ENCODE measurements around the gene CNDP1. TPM values are rescaled to one million over a fixed set of nuclear protein-coding genes. Genes with fewer than 3 reads are reported as not detected.
"Not testable (repeated sequence)": the region's sequence is repeated elsewhere in the genome, so short reads cannot be mapped to it uniquely, and the experiment has no call there.

Gene CNDP1
- polyA plus RNA-seq, 3 donors = not detected

DNA sequence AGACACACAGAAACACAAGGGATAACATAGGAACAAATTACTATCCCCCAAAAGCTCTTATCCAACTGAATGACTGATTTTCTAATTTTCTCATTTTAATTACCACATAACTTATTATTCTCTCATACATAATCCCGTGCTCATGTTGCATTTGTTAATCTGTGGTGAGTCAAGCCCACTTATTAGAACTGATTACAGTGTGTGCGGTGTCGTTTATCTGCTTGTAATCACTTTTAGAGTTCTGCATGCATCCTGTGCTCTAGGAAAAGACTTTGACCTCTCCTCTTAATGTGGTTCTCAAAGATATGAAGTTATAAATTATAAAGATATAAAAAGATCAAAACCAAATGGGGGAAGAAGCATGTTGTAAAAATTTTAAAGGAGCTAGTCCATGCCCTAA is 29.7 kb downstream of the CNDP1 start:
- no peak overlapping the region for H2AFZ ChIP-seq (ENCODE audit: insufficient read depth, low read depth, low read length, poor library complexity, severe bottlenecking)
- no peaks in the 10 kb centered on the region for H4K20me1 ChIP-seq (ENCODE audit: insufficient read depth, low read length)
- Mint-ChIP-seq H3K27me3 (ENCODE audit: low read depth in 3 of 3) (peaks cover 8 to 13% (median 12%) of the 10 kb centered on the region in 3 donors), H3K4me1 (peaks cover 15% of the 10 kb centered on the region), H3K4me3 (no peak overlapping the region), H3K9me3 (peaks cover 4 to 14% (median 9%) of the 10 kb centered on the region in 7 donors), H3K27ac (no peak overlapping the region), H3K36me3 (no peaks in the 10 kb centered on the region)
- intact Hi-C loops (cut with micrococcal nuclease) = no loop called here
- no peak overlapping the region for H3K9ac ChIP-seq (ENCODE audit: insufficient read depth, low read length, poor library complexity, severe bottlenecking)
- TF ChIP-seq, protein P1, sequence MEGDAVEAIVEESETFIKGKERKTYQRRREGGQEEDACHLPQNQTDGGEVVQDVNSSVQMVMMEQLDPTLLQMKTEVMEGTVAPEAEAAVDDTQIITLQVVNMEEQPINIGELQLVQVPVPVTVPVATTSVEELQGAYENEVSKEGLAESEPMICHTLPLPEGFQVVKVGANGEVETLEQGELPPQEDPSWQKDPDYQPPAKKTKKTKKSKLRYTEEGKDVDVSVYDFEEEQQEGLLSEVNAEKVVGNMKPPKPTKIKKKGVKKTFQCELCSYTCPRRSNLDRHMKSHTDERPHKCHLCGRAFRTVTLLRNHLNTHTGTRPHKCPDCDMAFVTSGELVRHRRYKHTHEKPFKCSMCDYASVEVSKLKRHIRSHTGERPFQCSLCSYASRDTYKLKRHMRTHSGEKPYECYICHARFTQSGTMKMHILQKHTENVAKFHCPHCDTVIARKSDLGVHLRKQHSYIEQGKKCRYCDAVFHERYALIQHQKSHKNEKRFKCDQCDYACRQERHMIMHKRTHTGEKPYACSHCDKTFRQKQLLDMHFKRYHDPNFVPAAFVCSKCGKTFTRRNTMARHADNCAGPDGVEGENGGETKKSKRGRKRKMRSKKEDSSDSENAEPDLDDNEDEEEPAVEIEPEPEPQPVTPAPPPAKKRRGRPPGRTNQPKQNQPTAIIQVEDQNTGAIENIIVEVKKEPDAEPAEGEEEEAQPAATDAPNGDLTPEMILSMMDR (IDR thresholded peaks at IDR 0.05) = no peak
- DNase-seq = no peak
- H3K4me1 ChIP-seq (ENCODE audit: control insufficient read depth in 1 of 2, insufficient read depth in 2 of 2, low read length in 2 of 2) = peaks cover 12 to 15% of the 10 kb centered on the region in 2 donors
- no peak overlapping the region for H3K27ac ChIP-seq (ENCODE audit: low read depth in 1 of 2, low read length in 2 of 2)
- H3K4me2 ChIP-seq (replicated peaks; ENCODE audit: extremely low read depth, low read length, poor library complexity, severe bottlenecking) = no peak overlapping the region
- no CpG with 5 or more reads among the region's 3 CpGs for WGBS (ENCODE audit: insufficient coverage)
- peaks cover 4 to 5% of the 10 kb centered on the region in 2 donors for H3K9me3 ChIP-seq (replicated peaks in 1 of 2; ENCODE audit: control insufficient read depth in 1 of 2, insufficient read depth in 1 of 2, low read length in 2 of 2)
- H3K36me3 ChIP-seq (replicated peaks in 1 of 2; ENCODE audit: control insufficient read depth in 1 of 2, insufficient read depth in 2 of 2, low read length in 2 of 2) = no peaks in the 10 kb centered on the region
- no peak overlapping the region for H3K4me3 ChIP-seq (replicated peaks in 1 of 3; ENCODE audit: low read depth in 2 of 3, low read length in 3 of 3)
- H3K27me3 ChIP-seq (ENCODE audit: control insufficient read depth in 2 of 2, insufficient read depth in 2 of 2, low read length in 2 of 2) = peaks cover under 1 to 8% of the 10 kb centered on the region in 2 donors
- H3K79me2 ChIP-seq (ENCODE audit: insufficient read depth, low read length) = no peaks in the 10 kb centered on the region

- DNase-seq; H3K36me3 Mint-ChIP-seq; H4K20me1 ChIP-seq (ENCODE audit: insufficient read depth, low read length); H3K9ac ChIP-seq (ENCODE audit: insufficient read depth, low read length, poor library complexity, severe bottlenecking); H3K9me3 ChIP-seq (replicated peaks in 1 of 2; ENCODE audit: control insufficient read depth in 1 of 2, insufficient read depth in 1 of 2, low read length in 2 of 2); H3K4me3 Mint-ChIP-seq; intact Hi-C loops (cut with micrococcal nuclease); H3K27ac Mint-ChIP-seq; H2AFZ ChIP-seq (ENCODE audit: insufficient read depth, low read depth, low read length, poor library complexity, severe bottlenecking); H3K27me3 ChIP-seq (ENCODE audit: control insufficient read depth in 2 of 2, insufficient read depth in 2 of 2, low read length in 2 of 2); H3K4me2 ChIP-seq (replicated peaks; ENCODE audit: extremely low read depth, low read length, poor library complexity, severe bottlenecking); H3K36me3 ChIP-seq (replicated peaks in 1 of 2; ENCODE audit: control insufficient read depth in 1 of 2, insufficient read depth in 2 of 2, low read length in 2 of 2); H3K79me2 ChIP-seq (ENCODE audit: insufficient read depth, low read length); H3K4me3 ChIP-seq (replicated peaks in 1 of 3; ENCODE audit: low read depth in 2 of 3, low read length in 3 of 3); H3K27ac ChIP-seq (ENCODE audit: low read depth in 1 of 2, low read length in 2 of 2): not testable (repeated sequence)
- H3K4me1 Mint-ChIP-seq = peaks cover 15% of the 10 kb centered on the region
- peaks cover 10 to 15% (median 10%) of the 10 kb centered on the region in 3 donors for H3K27me3 Mint-ChIP-seq (ENCODE audit: low read depth in 3 of 3)
- peaks cover 12 to 15% of the 10 kb centered on the region in 2 donors for H3K4me1 ChIP-seq (ENCODE audit: control insufficient read depth in 1 of 2, insufficient read depth in 2 of 2, low read length in 2 of 2)
- WGBS (ENCODE audit: insufficient coverage) = no CpG with 5 or more reads among the region's 1 CpG
- H3K9me3 Mint-ChIP-seq = peaks cover 4 to 14% (median 9%) of the 10 kb centered on the region in 7 donors
These were observed 30.9 kb downstream of the CNDP1 start for GRCh38 chr18:74565164-74565563.

DNA sequence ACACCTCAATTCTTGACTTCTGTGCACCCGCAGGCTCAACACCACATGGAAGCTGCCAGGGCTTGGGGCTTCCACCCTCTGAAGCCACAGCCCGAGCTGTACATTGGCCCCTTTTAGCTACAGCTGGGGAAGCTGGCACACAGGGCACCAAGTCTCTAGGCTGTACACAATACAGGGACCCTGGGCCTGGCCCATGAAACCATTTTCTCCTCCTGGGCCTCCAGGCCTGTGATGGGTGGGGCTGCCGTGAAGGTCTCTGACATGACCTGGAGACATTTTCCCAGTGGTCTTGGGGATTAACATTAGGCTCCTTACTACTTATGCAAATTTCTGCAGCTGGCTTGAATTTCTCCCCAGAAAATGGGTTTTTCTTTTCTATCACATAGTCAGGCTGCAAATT is 31.7 kb downstream of the CNDP1 start:
- 70% methylated on average over 2 of the region's 3 CpGs for WGBS (ENCODE audit: insufficient coverage)
- H3K27ac Mint-ChIP-seq; H3K27ac ChIP-seq (ENCODE audit: low read depth in 1 of 2, low read length in 2 of 2); H3K27me3 ChIP-seq (ENCODE audit: control insufficient read depth in 2 of 2, insufficient read depth in 2 of 2, low read length in 2 of 2); H3K9ac ChIP-seq (ENCODE audit: insufficient read depth, low read length, poor library complexity, severe bottlenecking); DNase-seq; H3K36me3 ChIP-seq (replicated peaks in 1 of 2; ENCODE audit: control insufficient read depth in 1 of 2, insufficient read depth in 2 of 2, low read length in 2 of 2); H2AFZ ChIP-seq (ENCODE audit: insufficient read depth, low read depth, low read length, poor library complexity, severe bottlenecking); H4K20me1 ChIP-seq (ENCODE audit: insufficient read depth, low read length); H3K36me3 Mint-ChIP-seq; H3K4me3 ChIP-seq (replicated peaks in 1 of 3; ENCODE audit: low read depth in 2 of 3, low read length in 3 of 3); H3K4me3 Mint-ChIP-seq; H3K9me3 ChIP-seq (replicated peaks in 1 of 2; ENCODE audit: control insufficient read depth in 1 of 2, insufficient read depth in 1 of 2, low read length in 2 of 2); H3K4me2 ChIP-seq (replicated peaks; ENCODE audit: extremely low read depth, low read length, poor library complexity, severe bottlenecking); intact Hi-C loops (cut with micrococcal nuclease); H3K79me2 ChIP-seq (ENCODE audit: insufficient read depth, low read length): not testable (repeated sequence)
- Mint-ChIP-seq H3K27me3 (ENCODE audit: low read depth in 3 of 3) (peaks cover 6 to 16% (median 15%) of the 10 kb centered on the region in 3 donors), H3K4me1 (peaks cover 15% of the 10 kb centered on the region), H3K9me3 (peaks cover 4 to 14% (median 9%) of the 10 kb centered on the region in 7 donors)
- peaks cover 12 to 15% of the 10 kb centered on the region in 2 donors for H3K4me1 ChIP-seq (ENCODE audit: control insufficient read depth in 1 of 2, insufficient read depth in 2 of 2, low read length in 2 of 2)
